Osteocyte (in vitro differentiated cells): Measurements from ENCODE around the gene SPCS2. TPM values are rescaled to one million over a fixed set of nuclear protein-coding genes. Genes with fewer than 3 reads are reported as not detected.

Source experiments
- DNase-seq: peaks from one replicate; pipeline ENCODE4 v3.0.0; 2021; ENCODE audit warnings: mixed read lengths; ENCODE audit not compliant: unreplicated experiment; ENCODE audit errors: extremely low spot score
- H3K27ac Mint-ChIP-seq: one replicate; pipeline ENCODE4 v1.8.0; 2021; ENCODE audit warnings: mild to moderate bottlenecking, mixed read lengths; ENCODE audit not compliant: unreplicated experiment
- H3K27me3 Mint-ChIP-seq: one replicate; pipeline ENCODE4 v1.8.0; 2021; ENCODE audit warnings: mixed read lengths; ENCODE audit not compliant: unreplicated experiment
- H3K36me3 Mint-ChIP-seq: one replicate; pipeline ENCODE4 v1.8.0; 2021; ENCODE audit warnings: mixed read lengths; ENCODE audit not compliant: unreplicated experiment
- H3K4me1 Mint-ChIP-seq: one replicate; pipeline ENCODE4 v1.8.0; 2021; ENCODE audit warnings: mixed read lengths; ENCODE audit not compliant: unreplicated experiment
- H3K4me3 Mint-ChIP-seq: one replicate; pipeline ENCODE4 v1.8.0; 2021; ENCODE audit warnings: mild to moderate bottlenecking, moderate library complexity, mixed read lengths; ENCODE audit not compliant: unreplicated experiment
- H3K9me3 Mint-ChIP-seq: one replicate; pipeline ENCODE4 v1.8.0; 2021; ENCODE audit warnings: mixed read lengths; ENCODE audit not compliant: unreplicated experiment
- total RNA-seq: library from RNA; stranded (reverse); gene quantifications from 2 replicates; pipeline ENCODE4 v1.2.1, GENCODE V29; 2021
- TF ChIP-seq, protein P1 (sequence below): fragments of 200-600 bp; sonication (generic); IDR thresholded peaks from 2 replicates; pipeline ENCODE4 v1.5.0; 2021; ENCODE audit warnings: antibody characterized with exemption, mild to moderate bottlenecking, moderate library complexity

SPCS2 gene
- total RNA-seq, 1 donor from 2014 or later: 153 TPM

DNA sequence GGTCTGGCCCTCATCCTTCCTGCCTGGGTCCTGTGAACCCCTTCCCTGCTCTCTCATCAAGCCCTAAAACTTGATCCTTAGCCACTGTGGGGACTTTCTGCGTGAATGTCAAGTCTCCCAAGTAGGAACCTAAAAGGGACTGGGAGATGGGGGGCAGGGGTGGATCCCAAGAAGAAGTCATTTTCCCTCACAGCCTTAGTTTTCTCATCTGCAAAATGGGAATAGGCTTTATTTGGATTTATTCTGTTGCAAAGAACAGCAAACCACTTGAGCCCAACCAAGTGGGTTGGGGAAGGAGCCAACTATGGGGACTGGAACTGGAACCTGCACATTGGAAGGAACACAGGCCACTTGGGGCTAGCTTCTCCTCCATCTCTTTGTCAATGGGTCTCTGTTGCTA is 76.5 kb downstream of the SPCS2 start:
- H3K36me3 Mint-ChIP-seq: no peaks in the 10 kb centered on the region
- no peak overlapping the region for H3K27ac Mint-ChIP-seq
- TF ChIP-seq, protein P1, sequence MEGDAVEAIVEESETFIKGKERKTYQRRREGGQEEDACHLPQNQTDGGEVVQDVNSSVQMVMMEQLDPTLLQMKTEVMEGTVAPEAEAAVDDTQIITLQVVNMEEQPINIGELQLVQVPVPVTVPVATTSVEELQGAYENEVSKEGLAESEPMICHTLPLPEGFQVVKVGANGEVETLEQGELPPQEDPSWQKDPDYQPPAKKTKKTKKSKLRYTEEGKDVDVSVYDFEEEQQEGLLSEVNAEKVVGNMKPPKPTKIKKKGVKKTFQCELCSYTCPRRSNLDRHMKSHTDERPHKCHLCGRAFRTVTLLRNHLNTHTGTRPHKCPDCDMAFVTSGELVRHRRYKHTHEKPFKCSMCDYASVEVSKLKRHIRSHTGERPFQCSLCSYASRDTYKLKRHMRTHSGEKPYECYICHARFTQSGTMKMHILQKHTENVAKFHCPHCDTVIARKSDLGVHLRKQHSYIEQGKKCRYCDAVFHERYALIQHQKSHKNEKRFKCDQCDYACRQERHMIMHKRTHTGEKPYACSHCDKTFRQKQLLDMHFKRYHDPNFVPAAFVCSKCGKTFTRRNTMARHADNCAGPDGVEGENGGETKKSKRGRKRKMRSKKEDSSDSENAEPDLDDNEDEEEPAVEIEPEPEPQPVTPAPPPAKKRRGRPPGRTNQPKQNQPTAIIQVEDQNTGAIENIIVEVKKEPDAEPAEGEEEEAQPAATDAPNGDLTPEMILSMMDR: no peak
- no peak overlapping the region for H3K4me3 Mint-ChIP-seq
- peak; percentile 46 for DNase-seq
- H3K4me1 Mint-ChIP-seq: no peaks in the 10 kb centered on the region
- H3K9me3 Mint-ChIP-seq: no peaks in the 10 kb centered on the region
- H3K27me3 Mint-ChIP-seq: peaks cover 24% of the 10 kb centered on the region

DNA sequence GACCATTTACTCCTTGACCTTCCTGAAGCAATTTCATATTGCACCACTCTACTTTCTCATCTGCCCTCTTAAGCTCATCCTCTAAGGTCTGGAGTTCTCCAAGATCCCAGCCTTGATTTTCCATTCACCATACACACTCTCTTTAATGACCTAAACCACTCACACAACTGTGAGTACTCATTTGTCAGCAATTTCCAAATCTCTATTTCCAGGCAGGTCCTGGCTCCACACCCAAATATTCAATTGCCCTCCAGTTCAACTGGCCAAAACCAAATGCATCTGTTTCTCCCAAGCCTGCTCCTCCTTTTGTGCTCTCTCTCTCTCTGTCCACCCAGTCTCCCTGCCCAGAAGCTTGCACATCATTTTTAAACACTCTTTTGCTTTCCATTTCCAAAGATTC is 79.3 kb downstream of the SPCS2 start:
- TF ChIP-seq, protein P1: no peak
- Mint-ChIP-seq H3K4me1 (peaks cover 4% of the 10 kb centered on the region), H3K27ac (no peak overlapping the region), H3K4me3 (no peak overlapping the region), H3K27me3 (peaks cover 24% of the 10 kb centered on the region), H3K36me3 (no peaks in the 10 kb centered on the region), H3K9me3 (no peaks in the 10 kb centered on the region)
- DNase-seq: peak; percentile 23

Other genes starting within 250 kb of the SPCS2 start
- gene CHRDL2, start 217.8 kb upstream of the SPCS2 start, total RNA-seq: not detected in 2 replicates
- gene RNF169, start 200.4 kb upstream of the SPCS2 start, total RNA-seq: 15.5 and 16.3 TPM in 2 replicates
- gene XRRA1, start 175 bp upstream of the SPCS2 start, total RNA-seq: 12.1 and 16.1 TPM in 2 replicates
- gene NEU3, start 39.7 kb downstream of the SPCS2 start, total RNA-seq: 9.4 and 10.1 TPM in 2 replicates
- not detected in 2 replicates for gene OR2AT4, start 147.6 kb downstream of the SPCS2 start, total RNA-seq
- 0.18 and 0.54 TPM in 2 replicates for gene SLCO2B1, start 201.8 kb downstream of the SPCS2 start, total RNA-seq